ENCODE results near the gene BBX.

BBX gene

GRCh38 chr3:107661447-107662123 lies 138.8 kb downstream of the BBX start:
- DNase-seq = no peak

- peak; percentile 42 for DNase-seq
Measured at GRCh38 chr3:107662124-107662507, 139.4 kb downstream of the BBX start.

GRCh38 chr3:107662586-107662985 lies 139.8 kb downstream of the BBX start:
- DNase-seq = no peak

- DNase-seq = no peak
Measured at GRCh38 chr3:107663266-107663665, 140.5 kb downstream of the BBX start.

- no peak for DNase-seq
Measured at GRCh38 chr3:107664614-107665013, 141.9 kb downstream of the BBX start.

GRCh38 chr3:107665351-107665750 lies 142.6 kb downstream of the BBX start:
- DNase-seq = no peak

GRCh38 chr3:107666853-107667252 lies 144.1 kb downstream of the BBX start:
- no peak for DNase-seq

GRCh38 chr3:107668416-107668815 lies 145.7 kb downstream of the BBX start:
- DNase-seq = no peak

- DNase-seq = no peak
Measured at GRCh38 chr3:107668963-107669362, 146.2 kb downstream of the BBX start.

GRCh38 chr3:107669669-107670068 lies 146.9 kb downstream of the BBX start:
- DNase-seq = no peak

- DNase-seq = no peak
Measured at GRCh38 chr3:107670986-107671385, 148.2 kb downstream of the BBX start.

- DNase-seq = peak; percentile 42
Measured at GRCh38 chr3:107674371-107674770, 151.6 kb downstream of the BBX start.

GRCh38 chr3:107675233-107675900 lies 152.6 kb downstream of the BBX start:
- DNase-seq = no peak

GRCh38 chr3:107676469-107677309 lies 153.9 kb downstream of the BBX start:
- peak; percentile 57 for DNase-seq

- no peak for DNase-seq
Measured at GRCh38 chr3:107679921-107680320, 157.2 kb downstream of the BBX start.

- DNase-seq = no peak
Measured at GRCh38 chr3:107680698-107681097, 157.9 kb downstream of the BBX start.

- no peak for DNase-seq
Measured at GRCh38 chr3:107681396-107681795, 158.6 kb downstream of the BBX start.

- DNase-seq = no peak
Measured at GRCh38 chr3:107682580-107682979, 159.8 kb downstream of the BBX start.

GRCh38 chr3:107683447-107683846 lies 160.7 kb downstream of the BBX start:
- no peak for DNase-seq

GRCh38 chr3:107684431-107684925 lies 161.7 kb downstream of the BBX start:
- DNase-seq = no peak

GRCh38 chr3:107685383-107685782 lies 162.6 kb downstream of the BBX start:
- no peak for DNase-seq

- DNase-seq = no peak
Measured at GRCh38 chr3:107687056-107687581, 164.4 kb downstream of the BBX start.

- DNase-seq = no peak
Measured at GRCh38 chr3:107689355-107689754, 166.6 kb downstream of the BBX start.
